Gastrocnemius medialis (tissue), 4 donors: ENCODE data around the gene TEAD2. TPM values are rescaled to one million over a fixed set of nuclear protein-coding genes. Genes with fewer than 3 reads are reported as not detected.
A peak's percentile ranks its signal among the peaks of the same experiment; 100 is the strongest.
"Not testable (repeated sequence)": the region's sequence is repeated elsewhere in the genome, so short reads cannot be mapped to it uniquely, and the experiment has no call there.

Source experiments
- ATAC-seq, 2 donors: fragments of 150-250 bp; one replicate each; pipeline ENCODE4 v1.9.1; 2016
- DNase-seq, 2 donors: peaks; one replicate each; pipeline ENCODE4 v3.0.0-alpha.2; 2019
- H3K27ac ChIP-seq, 4 donors: fragments of 200-600 bp; sonication (generic); 1 replicate in 1 of 4; 2 replicates in 3 of 4; pipeline ENCODE4 v1.5.1; 2016 to 2018; ENCODE audit warnings: mild to moderate bottlenecking in 2 of 4, moderate library complexity in 1 of 4
- H3K27me3 ChIP-seq, 3 donors: fragments of 200-600 bp; sonication (generic) in 2 of 3; 1 replicate in 1 of 3; 2 replicates in 2 of 3; pipeline versions ENCODE4 v1.5.1 to v1.6.0; 2016 to 2019; ENCODE audit warnings: mild to moderate bottlenecking in 1 of 3, moderate library complexity in 1 of 3
- H3K36me3 ChIP-seq, 2 donors: fragments of 200-600 bp; sonication (generic) in 1 of 2; one replicate each; pipeline ENCODE4 v1.5.1; 2017 to 2018
- H3K4me1 ChIP-seq, 2 donors: fragments of 200-600 bp; sonication (generic) in 1 of 2; one replicate each; pipeline ENCODE4 v1.5.1; 2016 to 2017; ENCODE audit warnings: mild to moderate bottlenecking in 2 of 2
- H3K4me3 ChIP-seq, 4 donors: fragments of 200-600 bp; sonication (generic) in 3 of 4; 1 replicate in 1 of 4; 2 replicates in 3 of 4; pipeline ENCODE4 v1.5.1; 2016 to 2019; ENCODE audit warnings: mild to moderate bottlenecking in 2 of 4
- H3K9me3 ChIP-seq, 3 donors: fragments of 200-600 bp; sonication (generic) in 2 of 3; 1 replicate in 1 of 3; 2 replicates in 2 of 3; pipeline ENCODE4 v1.5.1; 2016 to 2019
- POLR2A ChIP-seq, 2 donors: fragments of 450-650 bp; IDR thresholded peaks; one replicate each; pipeline ENCODE4 v1.6.1; 2017; ENCODE audit warnings: antibody characterized with exemption in 2 of 2, mild to moderate bottlenecking in 2 of 2, moderate library complexity in 2 of 2
- in situ Hi-C, 4 donors: fragments of 200-750 bp; cut with MboI; loops; one replicate each; pipeline versions ENCODE4 v1.15.0 to v1.8.0; 2017; ENCODE audit warnings: low sequenced_read_pairs in 4 of 4
- intact Hi-C: fragments of 100-400 bp; cut with DNase I; formaldehyde crosslinking; loops from one replicate; pipeline ENCODE4 v1.15.1; 2023; ENCODE audit warnings: low total_unique reads
- total RNA-seq, 4 donors: library from RNA; depleted of rRNA; stranded (reverse); fragments of >200 nt; gene quantifications; one replicate each; pipeline versions ENCODE4 v1.1.0 to v1.2.3, GENCODE V29; 2016
- TF ChIP-seq, protein P1 (sequence below), 5 experiments: fragments of 450-650 bp in 3 of 5; fragments of 200-600 bp in 2 of 5; sonication (generic) in 2 of 5; IDR thresholded peaks in 4 of 5; conservative IDR thresholded peaks in 1 of 5; 1 replicate in 4 of 5; 2 replicates in 1 of 5; pipeline ENCODE4 v1.5.1; 2016 to 2019; ENCODE audit warnings: antibody characterized with exemption in 5 of 5, mild to moderate bottlenecking in 3 of 5, moderate library complexity in 3 of 5

The TEAD2 gene
- total RNA-seq, 4 donors from 2014 or later: 6.1 to 12.6 (median 9.5) TPM

DNA sequence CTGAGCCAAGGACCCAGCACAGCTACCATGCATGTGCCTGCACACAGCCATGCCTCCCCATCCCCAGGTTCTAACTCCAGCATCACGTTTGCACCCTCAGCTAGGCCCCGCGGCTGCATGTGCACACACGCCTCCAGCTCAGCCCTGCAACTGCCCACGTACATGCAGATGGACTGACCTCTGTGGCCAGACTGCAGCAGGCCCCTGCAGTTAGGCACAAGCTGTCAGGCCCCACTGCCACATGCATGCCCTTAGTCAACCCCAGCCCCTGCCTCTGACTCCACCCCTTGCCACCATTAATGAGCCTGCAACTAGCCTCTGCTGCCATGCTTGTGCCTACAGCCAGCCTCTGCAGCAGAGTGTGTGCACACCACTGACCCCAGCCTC is 60.4 kb downstream of the TEAD2 start:
- DNase-seq (no peak), ATAC-seq (no peak)
- H3K27ac ChIP-seq: no peak overlapping the region
- TF ChIP-seq, protein P1, sequence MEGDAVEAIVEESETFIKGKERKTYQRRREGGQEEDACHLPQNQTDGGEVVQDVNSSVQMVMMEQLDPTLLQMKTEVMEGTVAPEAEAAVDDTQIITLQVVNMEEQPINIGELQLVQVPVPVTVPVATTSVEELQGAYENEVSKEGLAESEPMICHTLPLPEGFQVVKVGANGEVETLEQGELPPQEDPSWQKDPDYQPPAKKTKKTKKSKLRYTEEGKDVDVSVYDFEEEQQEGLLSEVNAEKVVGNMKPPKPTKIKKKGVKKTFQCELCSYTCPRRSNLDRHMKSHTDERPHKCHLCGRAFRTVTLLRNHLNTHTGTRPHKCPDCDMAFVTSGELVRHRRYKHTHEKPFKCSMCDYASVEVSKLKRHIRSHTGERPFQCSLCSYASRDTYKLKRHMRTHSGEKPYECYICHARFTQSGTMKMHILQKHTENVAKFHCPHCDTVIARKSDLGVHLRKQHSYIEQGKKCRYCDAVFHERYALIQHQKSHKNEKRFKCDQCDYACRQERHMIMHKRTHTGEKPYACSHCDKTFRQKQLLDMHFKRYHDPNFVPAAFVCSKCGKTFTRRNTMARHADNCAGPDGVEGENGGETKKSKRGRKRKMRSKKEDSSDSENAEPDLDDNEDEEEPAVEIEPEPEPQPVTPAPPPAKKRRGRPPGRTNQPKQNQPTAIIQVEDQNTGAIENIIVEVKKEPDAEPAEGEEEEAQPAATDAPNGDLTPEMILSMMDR (IDR thresholded peaks at IDR 0.05 in 4 of 5, conservative IDR thresholded peaks at IDR 0.05 in 1 of 5): no peak
- TF ChIP-seq POLR2A (IDR thresholded peaks at IDR 0.05): no peak
- no peak overlapping the region for H3K4me3 ChIP-seq
- H3K36me3 ChIP-seq: no peaks in the 10 kb centered on the region
- in situ Hi-C loops (no loop called here), intact Hi-C loops (loop anchor here (1.0 kb wide), 1 partner anchor 76 kb away; no protein-coding TSS in a partner anchor)
- H3K27me3 ChIP-seq: no peaks in the 10 kb centered on the region
- H3K4me1 ChIP-seq: no peaks in the 10 kb centered on the region
- H3K9me3 ChIP-seq: no peaks in the 10 kb centered on the region

DNA sequence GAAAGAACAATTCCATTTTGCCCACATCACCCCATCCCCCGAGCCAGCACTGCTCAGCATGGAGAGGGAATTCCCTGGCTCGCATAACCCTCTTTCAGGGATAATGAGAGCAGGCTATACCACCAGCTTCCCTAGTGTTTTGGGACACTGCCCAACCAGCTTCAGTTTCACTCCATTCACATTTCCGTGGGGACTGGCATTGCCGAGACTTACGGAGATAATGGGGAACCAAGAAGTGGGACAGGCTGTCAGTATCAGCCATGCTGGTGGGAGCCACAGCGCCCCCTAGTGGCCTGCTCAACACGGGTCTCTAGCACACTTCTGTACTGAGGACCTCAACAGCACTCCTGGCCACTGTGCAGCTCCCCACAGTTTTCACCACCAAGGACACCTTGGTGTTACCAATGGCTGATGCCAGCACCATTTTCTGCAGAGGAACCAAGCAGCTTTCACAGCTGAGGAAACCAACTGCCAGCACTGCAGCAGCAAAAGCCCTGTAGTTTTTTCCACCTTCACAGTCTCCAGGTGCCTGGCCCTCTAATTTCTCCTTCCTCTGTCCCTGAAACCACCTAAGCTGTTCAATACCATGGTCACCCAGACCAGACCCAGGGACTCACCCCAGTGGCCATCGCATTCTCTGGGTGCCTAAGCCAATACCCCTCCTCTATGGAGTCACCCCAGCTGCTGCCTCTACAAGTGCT is 60.9 kb downstream of the TEAD2 start:
- Histone ChIP-seq H3K9me3 (no peaks in the 10 kb centered on the region), H3K36me3 (no peaks in the 10 kb centered on the region), H3K4me3 (no peak overlapping the region), H3K4me1 (no peaks in the 10 kb centered on the region), H3K27ac (no peak overlapping the region), H3K27me3 (no peaks in the 10 kb centered on the region)
- in situ Hi-C loops (no loop called here), intact Hi-C loops (loop anchor here (1.0 kb wide), 1 partner anchor 75 kb away; no protein-coding TSS in a partner anchor)
- peak; percentile 27 to 41 for DNase-seq
- peak in 1 of 2 donors; percentile 58 for ATAC-seq
- TF ChIP-seq, protein P1 (IDR thresholded peaks at IDR 0.05 in 4 of 5, conservative IDR thresholded peaks at IDR 0.05 in 1 of 5): peak; percentile 29 to 78 (median 66)
- TF ChIP-seq POLR2A (IDR thresholded peaks at IDR 0.05): no peak

DNA sequence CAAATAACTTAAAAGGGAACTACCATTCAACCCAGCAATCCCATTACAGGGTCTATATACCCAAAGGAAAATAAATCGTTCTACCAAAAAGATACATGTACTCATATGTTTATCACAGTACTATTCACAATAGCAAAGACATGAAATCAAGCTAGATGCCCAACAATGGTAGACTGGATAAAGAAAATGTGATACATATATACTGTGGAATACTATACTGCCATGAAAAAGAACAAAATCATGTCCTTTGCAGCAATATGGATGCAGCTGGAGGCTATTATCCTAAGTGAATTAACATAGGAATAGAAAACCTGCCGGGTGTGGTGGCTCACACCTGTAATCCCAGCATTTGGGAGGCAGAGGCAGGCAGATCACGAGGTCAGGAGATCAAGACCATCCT is 63.6 kb downstream of the TEAD2 start:
- H3K9me3 ChIP-seq, H3K27ac ChIP-seq, H3K4me3 ChIP-seq, DNase-seq, intact Hi-C loops, H3K27me3 ChIP-seq, in situ Hi-C loops, ATAC-seq, H3K36me3 ChIP-seq, H3K4me1 ChIP-seq: not testable (repeated sequence)

DNA sequence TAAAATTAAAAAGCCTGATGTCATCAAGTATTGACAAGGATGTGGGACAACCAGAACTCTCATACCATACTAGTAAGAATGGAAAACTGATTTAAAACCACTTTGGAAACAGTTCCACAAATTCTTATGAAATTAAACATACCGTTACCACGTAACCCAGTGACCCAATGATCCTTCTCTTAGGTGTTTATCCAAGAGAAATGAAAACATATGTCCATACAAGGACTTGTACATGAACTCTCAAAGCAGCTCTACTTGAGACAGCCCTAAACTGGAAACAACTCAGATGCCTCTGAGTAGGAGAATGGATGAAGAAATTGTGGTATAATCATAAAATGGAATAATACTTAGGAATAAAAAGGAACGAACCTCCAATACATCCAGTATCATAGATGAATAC is 64.8 kb downstream of the TEAD2 start:
- no peak for TF ChIP-seq POLR2A (IDR thresholded peaks at IDR 0.05)
- Histone ChIP-seq H3K9me3 (no peaks in the 10 kb centered on the region), H3K27ac (no peak overlapping the region), H3K36me3 (no peaks in the 10 kb centered on the region), H3K4me1 (no peaks in the 10 kb centered on the region), H3K27me3 (no peaks in the 10 kb centered on the region), H3K4me3 (no peak overlapping the region)
- DNase-seq (no peak), ATAC-seq (no peak)
- in situ Hi-C loops (no loop called here), intact Hi-C loops (no loop called here)

DNA sequence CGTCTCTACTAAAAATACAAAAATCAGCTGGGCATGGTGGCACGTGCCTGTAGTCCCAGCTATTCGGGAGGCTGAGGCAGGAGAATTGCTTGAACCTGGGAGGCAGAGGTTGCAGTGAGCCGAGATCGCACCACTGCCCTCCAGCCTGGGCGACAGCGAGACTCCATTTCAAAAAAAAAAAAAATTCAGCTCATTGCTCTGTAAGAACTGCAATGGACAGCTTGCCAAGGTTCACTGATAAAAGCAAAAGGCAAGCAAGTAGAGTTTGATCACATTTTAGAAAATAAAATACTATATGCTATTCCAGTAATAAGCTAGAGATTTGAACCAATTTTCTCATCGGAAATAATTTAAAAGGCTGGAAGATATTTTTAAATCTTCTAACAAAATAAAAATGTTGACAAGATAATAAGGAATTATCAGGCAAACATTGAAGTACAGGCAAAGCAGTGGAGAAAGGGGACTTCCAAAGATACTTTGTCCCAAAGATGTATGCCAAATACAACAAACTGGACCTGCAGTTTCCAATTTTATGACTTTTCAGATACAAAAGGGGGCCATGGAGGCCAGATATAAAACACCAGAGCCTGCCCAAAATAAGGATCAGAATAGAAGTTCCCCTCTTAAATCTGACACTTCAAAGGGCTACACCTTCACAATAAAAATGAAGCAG is 66.9 kb downstream of the TEAD2 start:
- H3K27ac ChIP-seq: no peak overlapping the region
- H3K4me3 ChIP-seq: no peak overlapping the region
- H3K9me3 ChIP-seq: no peaks in the 10 kb centered on the region
- ATAC-seq (no peak), DNase-seq (no peak)
- H3K4me1 ChIP-seq: no peaks in the 10 kb centered on the region
- H3K36me3 ChIP-seq: no peaks in the 10 kb centered on the region
- no peak for TF ChIP-seq POLR2A (IDR thresholded peaks at IDR 0.05)
- TF ChIP-seq, protein P1 (IDR thresholded peaks at IDR 0.05 in 4 of 5, conservative IDR thresholded peaks at IDR 0.05 in 1 of 5): no peak
- intact Hi-C loops (no loop called here), in situ Hi-C loops (no loop called here)
- no peaks in the 10 kb centered on the region for H3K27me3 ChIP-seq
